Fibroblast of skin of right quadriceps (primary cell): Measurements from ENCODE around the gene BTBD10.
A peak's percentile ranks its signal among the peaks of the same experiment; 100 is the strongest.

Experiments
- DNase-seq: peaks from one replicate; pipeline ENCODE4 v3.0.0-alpha.2; 2013

BTBD10 gene

GRCh38 chr11:13338019-13338426 is 125.0 kb downstream of the BTBD10 start:
- DNase-seq, result peak; percentile 60
